DOHH2 (cell line): ENCODE measurements around the gene KCNK5.

ENCODE experiments used
- H3F3A ChIP-seq: fragments of 200-600 bp; sonication (generic), shearing (Covaris generic); 2 replicates; pipeline ENCODE4 v1.6.0; 2016; ENCODE audit warnings: antibody characterized with exemption, mild to moderate bottlenecking; ENCODE audit not compliant: control insufficient read depth, insufficient read depth
- H3K27ac ChIP-seq: fragments of 200-600 bp; sonication (generic); 2 replicates; pipeline ENCODE4 v1.5.1; 2014; ENCODE audit warnings: low read depth, mild to moderate bottlenecking, low read length, moderate library complexity
- H3K27me3 ChIP-seq: fragments of 200-600 bp; sonication (generic); 2 replicates; pipeline ENCODE4 v1.6.1; 2014; ENCODE audit warnings: mild to moderate bottlenecking, low read length, mixed read lengths; ENCODE audit not compliant: control insufficient read depth
- H3K36me3 ChIP-seq: fragments of 200-600 bp; sonication (generic); 2 replicates; pipeline ENCODE4 v1.6.1; 2014; ENCODE audit warnings: mild to moderate bottlenecking, low read length, moderate library complexity, mixed read lengths; ENCODE audit not compliant: control insufficient read depth
- H3K4me1 ChIP-seq: fragments of 200-600 bp; sonication (generic); 2 replicates; pipeline ENCODE4 v1.6.1; 2014; ENCODE audit warnings: mild to moderate bottlenecking, low read length, mixed read lengths; ENCODE audit not compliant: control insufficient read depth
- H3K4me2 ChIP-seq: fragments of 200-600 bp; sonication (generic); 2 replicates; pipeline ENCODE4 v1.6.0; 2014; ENCODE audit warnings: mild to moderate bottlenecking, low read length, moderate library complexity
- H3K4me3 ChIP-seq: fragments of 200-600 bp; sonication (generic); 2 replicates; pipeline ENCODE4 v1.5.1; 2014; ENCODE audit warnings: mild to moderate bottlenecking, low read length, mixed read lengths
- H3K79me2 ChIP-seq: fragments of 200-600 bp; sonication (generic); 2 replicates; pipeline ENCODE4 v1.6.1; 2014; ENCODE audit warnings: mild to moderate bottlenecking, low read length, mixed read lengths; ENCODE audit not compliant: control insufficient read depth
- H3K9me2 ChIP-seq: fragments of 200-600 bp; sonication (generic); replicated peaks from 2 replicates; pipeline ENCODE4 v1.6.1; 2014; ENCODE audit warnings: mild to moderate bottlenecking, low read length, mixed read lengths; ENCODE audit not compliant: control insufficient read depth
- H3K9me3 ChIP-seq: fragments of 200-600 bp; sonication (generic); 2 replicates; pipeline ENCODE4 v1.6.1; 2014; ENCODE audit warnings: antibody characterized with exemption, low read length, mixed read lengths; ENCODE audit not compliant: control insufficient read depth, insufficient read depth
- H4K20me1 ChIP-seq: fragments of 200-600 bp; sonication (generic); 2 replicates; pipeline ENCODE4 v1.6.0; 2014; ENCODE audit warnings: low read depth, mild to moderate bottlenecking, antibody characterized with exemption, low read length, moderate library complexity; ENCODE audit not compliant: control insufficient read depth, insufficient read depth
- CTCF ChIP-seq: fragments of 200-600 bp; sonication (generic); IDR thresholded peaks from one replicate; pipeline ENCODE4 v1.5.1; 2014; ENCODE audit warnings: antibody characterized with exemption, mild to moderate bottlenecking, low read depth, low read length; ENCODE audit not compliant: poor library complexity, severe bottlenecking
- EZH2phosphoT487 ChIP-seq: fragments of 200-600 bp; sonication (generic); IDR thresholded peaks from 2 replicates; pipeline ENCODE4 v1.6.1; 2017; ENCODE audit warnings: borderline replicate concordance, mild to moderate bottlenecking, antibody characterized with exemption, low read length, moderate library complexity, mixed read lengths

Gene KCNK5

DNA sequence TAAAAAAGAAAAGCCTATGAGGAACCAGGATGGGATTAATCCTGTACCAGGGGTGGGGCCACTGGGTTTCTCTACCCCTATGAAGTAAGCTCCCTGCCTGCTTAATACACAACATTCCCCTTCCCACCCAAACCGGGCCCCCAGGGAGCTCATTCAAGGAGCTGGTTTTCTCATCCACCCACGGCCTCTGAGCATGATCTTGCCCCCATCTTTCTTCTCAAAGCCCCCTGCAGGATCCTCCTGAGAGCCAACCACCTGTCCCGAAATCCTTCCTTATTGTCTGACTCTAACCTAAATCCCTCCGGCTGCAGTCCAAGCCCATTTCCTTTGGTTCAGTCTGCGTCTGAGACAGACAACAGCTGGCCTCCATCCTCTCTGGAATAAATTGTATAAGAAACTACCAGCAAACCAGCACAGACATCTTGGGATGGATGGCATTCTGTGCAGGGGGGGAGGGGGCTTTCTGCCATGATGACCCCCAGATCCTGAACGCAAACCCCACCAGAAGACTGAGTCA lies 21.0 kb downstream of the KCNK5 start:
- no peak overlapping the region for H3K27ac ChIP-seq
- no peaks in the 10 kb centered on the region for H3K36me3 ChIP-seq
- H3K4me1 ChIP-seq, result no peaks in the 10 kb centered on the region
- no peaks in the 10 kb centered on the region for H4K20me1 ChIP-seq
- no peaks in the 10 kb centered on the region for H3K9me2 ChIP-seq
- no peak overlapping the region for H3K4me2 ChIP-seq
- no peaks in the 10 kb centered on the region for H3K9me3 ChIP-seq
- H3K79me2 ChIP-seq, result no peaks in the 10 kb centered on the region
- H3K4me3 ChIP-seq, result no peak overlapping the region
- H3F3A ChIP-seq, result no peaks in the 10 kb centered on the region
- no peak for TF ChIP-seq CTCF
- TF ChIP-seq EZH2phosphoT487, result no peak
- no peaks in the 10 kb centered on the region; the same call in 1 of the 2 replicates for H3K27me3 ChIP-seq

DNA sequence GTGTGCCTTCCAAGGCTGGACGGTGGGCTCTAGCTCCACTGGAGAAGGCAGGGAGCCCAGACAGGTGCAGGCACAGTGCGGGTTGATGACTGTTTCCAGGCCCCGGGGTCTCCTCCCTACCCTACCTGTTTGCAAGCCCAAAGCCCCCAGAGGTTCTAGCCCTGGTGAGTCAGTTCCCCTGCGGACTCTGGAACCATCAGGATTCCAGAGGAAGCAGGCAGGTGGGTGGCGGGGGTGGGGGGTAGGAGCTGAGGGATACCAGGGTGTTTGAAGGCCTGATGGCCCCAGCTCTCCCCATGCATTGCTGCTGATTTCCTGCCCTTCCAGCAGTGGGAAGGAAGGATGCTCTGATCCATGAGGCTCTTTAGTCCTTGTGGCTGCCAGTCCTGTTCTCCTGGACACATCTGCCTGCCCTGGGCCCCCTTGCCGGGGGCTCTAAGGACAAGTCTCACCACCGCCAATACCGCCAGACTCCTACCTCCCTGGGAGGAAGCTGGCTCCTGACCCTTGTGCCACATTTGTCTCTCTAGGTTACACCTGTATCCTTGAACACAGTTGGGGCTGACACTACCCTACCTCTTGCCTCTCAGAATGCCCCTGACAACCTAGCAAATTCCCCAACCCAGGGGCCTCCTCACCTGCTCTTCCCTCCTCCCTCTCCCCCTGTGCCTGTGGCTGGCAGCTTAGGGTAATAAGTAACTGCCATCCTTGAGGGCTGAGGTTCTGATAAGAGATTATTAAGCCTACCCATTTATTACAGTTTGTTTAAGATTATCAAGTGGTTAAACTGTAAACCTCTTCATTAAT lies 21.7 kb downstream of the KCNK5 start:
- no peaks in the 10 kb centered on the region; the same call in 1 of the 2 replicates for H3K27me3 ChIP-seq
- H3K27ac ChIP-seq, result no peak overlapping the region
- no peak overlapping the region for H3K4me2 ChIP-seq
- no peak overlapping the region for H3K4me3 ChIP-seq
- TF ChIP-seq CTCF (no peak), EZH2phosphoT487 (no peak)
- no peaks in the 10 kb centered on the region for H3F3A ChIP-seq
- no peaks in the 10 kb centered on the region for H4K20me1 ChIP-seq
- H3K9me3 ChIP-seq, result no peaks in the 10 kb centered on the region
- no peaks in the 10 kb centered on the region for H3K4me1 ChIP-seq
- no peaks in the 10 kb centered on the region for H3K9me2 ChIP-seq
- H3K79me2 ChIP-seq, result no peaks in the 10 kb centered on the region
- H3K36me3 ChIP-seq, result no peaks in the 10 kb centered on the region

DNA sequence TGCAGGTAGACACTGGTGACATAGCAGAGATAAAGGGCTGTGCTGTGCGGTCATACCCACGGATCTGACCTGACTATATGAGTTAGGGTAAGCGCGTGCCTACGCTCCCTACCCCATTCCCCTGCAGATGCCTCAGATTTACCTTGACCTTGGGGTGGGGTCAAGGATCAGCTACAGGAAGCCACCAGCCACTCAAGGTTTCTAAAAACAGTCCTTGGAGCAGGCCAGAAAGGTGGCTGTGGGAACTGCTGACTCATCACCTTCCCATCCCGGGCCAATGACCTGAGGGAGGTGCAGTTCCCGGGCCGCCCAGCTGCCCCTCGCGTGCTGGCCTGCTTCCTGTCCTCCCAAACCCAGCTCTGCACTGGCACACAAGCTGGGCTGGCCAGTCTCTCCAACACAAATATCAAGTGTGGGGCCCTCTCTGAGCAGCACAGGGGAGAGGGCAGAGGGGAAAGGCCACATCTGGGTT lies 23.0 kb downstream of the KCNK5 start:
- H3K9me2 ChIP-seq, result no peaks in the 10 kb centered on the region
- no peaks in the 10 kb centered on the region for H3F3A ChIP-seq
- no peak for TF ChIP-seq EZH2phosphoT487
- no peak for TF ChIP-seq CTCF
- no peaks in the 10 kb centered on the region for H4K20me1 ChIP-seq
- no peaks in the 10 kb centered on the region for H3K36me3 ChIP-seq
- no peak overlapping the region for H3K4me3 ChIP-seq
- no peak overlapping the region for H3K4me2 ChIP-seq
- no peaks in the 10 kb centered on the region for H3K4me1 ChIP-seq
- no peaks in the 10 kb centered on the region for H3K79me2 ChIP-seq
- H3K27me3 ChIP-seq, result no peaks in the 10 kb centered on the region; the same call in 1 of the 2 replicates
- H3K27ac ChIP-seq, result no peak overlapping the region
- no peaks in the 10 kb centered on the region for H3K9me3 ChIP-seq
